Measurements from ENCODE around the gene PDZD2.
"Not testable (repeated sequence)": the region's sequence is repeated elsewhere in the genome, so short reads cannot be mapped to it uniquely, and the experiment has no call there.

The PDZD2 gene

GRCh38 chr5:31741496-31741895, 102.6 kb downstream of the PDZD2 start:
- no peak for DNase-seq

GRCh38 chr5:31743678-31744077, 104.7 kb downstream of the PDZD2 start:
- DNase-seq, result no peak

DNA sequence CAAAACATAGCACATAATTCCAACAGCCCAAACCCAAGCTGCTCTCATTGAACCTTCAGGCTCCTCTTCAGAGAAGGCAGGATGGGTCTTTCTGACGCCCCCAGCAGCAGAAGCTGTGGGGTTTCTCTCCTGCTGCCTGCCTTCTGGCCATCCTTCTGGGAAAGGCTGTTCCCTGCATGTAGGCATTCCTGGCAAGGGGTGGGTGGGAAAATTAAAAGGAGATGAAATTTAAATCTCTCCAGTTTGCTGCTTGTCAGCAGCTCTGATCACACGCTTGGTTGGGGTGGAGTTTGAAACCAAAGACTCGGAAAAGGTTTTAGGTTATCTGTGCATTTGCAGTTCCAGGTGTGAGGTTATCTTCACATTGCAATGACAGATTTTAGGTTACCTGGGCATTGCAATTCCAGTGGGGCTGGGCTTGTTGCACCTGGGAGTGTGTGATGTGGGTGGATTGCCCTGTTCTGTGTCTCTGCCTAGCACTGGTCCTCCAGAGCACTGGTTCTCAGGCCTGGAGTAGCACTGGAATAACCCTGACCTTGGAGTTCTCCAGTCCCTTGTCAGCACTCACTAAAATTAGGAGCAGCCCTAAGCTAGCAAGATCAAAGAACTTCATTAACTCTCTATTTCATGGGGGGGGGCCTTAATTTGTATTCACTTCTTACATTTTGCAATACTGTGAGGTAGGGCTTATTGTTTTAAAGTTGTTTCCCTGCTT, 109.7 kb downstream of the PDZD2 start:
- no peak for DNase-seq

DNA sequence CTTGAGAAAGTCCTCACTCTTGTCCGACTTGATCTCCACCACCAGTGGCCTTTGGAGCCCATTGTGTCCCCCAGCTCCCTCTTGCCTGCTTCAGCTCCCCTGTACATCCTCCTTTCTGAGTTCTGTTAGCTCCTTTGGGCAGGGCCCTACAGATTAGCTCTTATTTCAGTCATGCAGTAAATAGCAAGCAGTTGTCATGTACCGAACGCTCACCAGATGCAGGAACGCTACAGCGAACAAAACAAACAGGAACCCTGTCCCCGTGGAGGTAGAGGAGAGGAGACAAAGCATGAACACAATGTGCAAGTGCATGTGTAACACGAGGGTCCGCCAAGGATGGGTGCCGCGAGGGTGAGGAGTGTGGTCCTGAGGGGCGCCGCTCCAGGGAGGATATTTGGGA, 111.3 kb downstream of the PDZD2 start:
- DNase-seq, result no peak

DNA sequence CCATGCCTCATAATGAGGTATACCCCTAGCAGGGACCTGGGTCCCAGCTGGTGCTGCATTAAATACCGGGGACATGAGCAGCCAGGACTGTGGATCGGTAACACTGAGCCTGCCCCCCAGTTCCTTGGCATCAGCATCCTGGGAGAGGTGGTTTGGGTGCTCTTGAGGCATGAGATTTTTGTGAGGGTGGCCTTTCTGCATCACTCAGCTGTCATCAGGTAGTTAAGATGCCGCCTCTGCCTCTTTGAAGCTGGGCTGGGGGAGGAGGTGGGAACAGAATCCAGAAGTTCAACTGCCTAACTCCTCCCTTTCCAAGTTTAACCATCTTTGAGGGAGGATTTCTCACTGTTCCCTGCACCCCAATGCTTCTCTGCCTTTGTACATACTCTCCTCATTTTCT, 112.7 kb downstream of the PDZD2 start:
- no peak for DNase-seq

DNA sequence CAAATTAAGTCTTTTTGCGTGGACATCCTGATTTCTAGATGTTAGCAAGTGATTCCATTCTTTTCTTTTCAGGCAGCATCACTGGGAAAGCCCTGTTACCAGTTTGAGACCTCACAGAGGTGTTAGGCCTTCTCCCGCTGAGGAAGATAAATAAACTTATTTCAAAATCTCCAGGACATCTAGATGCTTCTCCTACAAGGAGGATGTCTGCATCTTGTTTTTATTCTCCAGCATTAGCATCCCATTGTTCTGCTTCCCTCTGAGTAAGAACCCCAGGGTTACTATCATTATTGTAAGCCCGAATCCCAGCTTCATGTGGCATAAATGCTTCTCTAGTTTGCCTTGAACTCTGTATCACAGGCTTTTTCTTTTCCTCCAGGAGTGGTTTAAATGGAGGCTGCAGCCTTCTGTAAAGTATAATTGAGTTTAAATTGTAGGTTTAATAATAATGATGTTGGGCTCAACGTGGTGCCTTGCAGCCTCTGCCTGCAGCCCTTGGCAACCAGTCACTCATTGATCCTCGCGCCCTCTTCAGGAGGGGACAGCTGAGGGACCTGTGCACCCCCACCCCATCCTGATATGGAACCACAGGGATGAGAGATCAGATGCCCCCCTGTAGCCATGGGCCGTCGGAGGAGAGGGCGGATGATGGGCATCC, 114.9 kb downstream of the PDZD2 start:
- no peak for DNase-seq

DNA sequence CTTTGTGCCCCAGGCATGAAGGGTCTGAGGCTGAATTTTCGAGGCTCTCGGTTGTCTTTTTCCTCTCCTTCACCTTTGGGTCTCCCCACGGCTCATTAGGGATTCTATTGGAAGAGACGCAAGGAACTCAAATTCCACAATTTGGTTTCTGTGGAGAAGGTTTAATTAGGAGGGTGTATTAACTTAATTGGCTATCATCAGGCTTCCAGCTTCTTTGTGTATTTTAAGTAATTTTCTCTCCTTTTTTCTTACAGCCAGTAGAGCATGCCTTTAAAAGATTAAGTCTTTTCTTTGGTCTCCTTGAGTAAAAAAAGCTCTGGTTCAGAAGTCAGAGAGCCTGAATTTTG, 115.4 kb downstream of the PDZD2 start:
- no peak for DNase-seq

DNA sequence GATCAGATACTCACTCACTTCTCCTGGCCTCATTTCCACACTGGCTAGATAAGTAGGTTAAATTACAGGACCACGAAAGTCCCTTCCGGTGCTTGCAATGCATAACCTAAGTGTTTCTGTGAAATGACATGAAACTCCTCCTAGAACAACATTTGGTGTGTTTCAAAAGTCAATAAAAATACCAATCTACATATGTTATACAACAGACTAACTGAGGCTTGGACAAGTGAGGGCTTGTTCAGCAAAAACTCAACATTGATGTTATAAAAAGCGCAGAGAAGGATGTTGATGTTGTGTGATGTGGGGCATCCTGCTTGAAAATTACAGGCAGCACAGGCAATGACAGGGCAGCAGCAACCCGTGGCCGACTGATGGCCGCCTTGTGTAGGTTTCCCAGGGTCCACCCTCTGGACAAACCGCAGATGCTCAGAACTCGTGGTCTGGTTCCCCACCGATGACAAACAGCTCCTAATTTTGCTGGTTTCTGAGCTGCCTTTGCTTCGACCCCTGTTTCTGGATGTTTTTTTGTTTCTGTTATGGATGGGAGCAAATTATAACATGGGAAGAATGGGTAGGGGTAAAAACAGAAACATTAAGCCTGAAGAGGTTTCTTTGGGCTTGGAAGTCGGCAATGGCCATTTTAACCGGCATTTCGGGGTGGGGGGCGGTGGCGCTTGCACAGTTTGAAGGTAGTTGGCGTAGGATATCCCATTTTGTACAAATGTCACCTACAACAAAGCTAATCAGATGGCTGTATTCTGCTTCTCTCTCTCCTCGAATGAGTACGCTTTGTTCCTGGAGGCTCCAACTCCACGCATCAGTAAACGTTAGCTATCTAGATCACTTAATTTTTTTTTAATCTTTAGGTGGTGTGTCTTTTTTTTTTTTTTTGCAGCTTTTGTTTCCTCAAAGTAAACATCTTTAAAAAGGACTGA, 116.1 kb downstream of the PDZD2 start:
- DNase-seq, result no peak

DNA sequence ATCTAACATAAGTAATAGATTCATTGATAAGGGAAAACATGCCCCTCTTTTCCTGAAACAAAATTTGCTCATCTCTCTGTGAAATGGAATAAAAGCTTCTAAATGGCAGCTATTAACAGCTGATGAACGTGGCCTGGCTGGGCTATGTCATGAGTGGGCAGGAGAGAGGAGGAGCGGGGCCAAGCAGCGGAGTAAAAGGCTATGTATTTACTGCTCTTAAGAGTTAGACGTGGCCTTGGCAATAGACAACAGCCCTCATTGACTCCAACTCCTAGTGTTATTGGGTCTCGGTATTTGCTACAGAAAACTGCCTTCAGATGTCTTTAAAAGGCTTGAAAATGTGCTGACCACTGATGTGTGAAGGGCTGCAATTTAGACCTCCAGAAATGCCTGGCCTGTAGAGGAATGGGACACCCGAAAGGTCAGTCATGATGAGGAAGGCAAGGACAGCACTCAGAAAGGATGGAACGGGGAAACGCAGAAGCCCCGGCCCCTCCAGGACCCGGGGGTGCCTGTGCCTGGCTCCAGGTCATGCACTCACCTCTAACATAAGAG, 116.8 kb downstream of the PDZD2 start:
- DNase-seq, result no peak

- no peak for DNase-seq
Measured at GRCh38 chr5:31757806-31758205, 118.9 kb downstream of the PDZD2 start.

GRCh38 chr5:31758803-31759425, 120.0 kb downstream of the PDZD2 start:
- DNase-seq, result no peak

DNA sequence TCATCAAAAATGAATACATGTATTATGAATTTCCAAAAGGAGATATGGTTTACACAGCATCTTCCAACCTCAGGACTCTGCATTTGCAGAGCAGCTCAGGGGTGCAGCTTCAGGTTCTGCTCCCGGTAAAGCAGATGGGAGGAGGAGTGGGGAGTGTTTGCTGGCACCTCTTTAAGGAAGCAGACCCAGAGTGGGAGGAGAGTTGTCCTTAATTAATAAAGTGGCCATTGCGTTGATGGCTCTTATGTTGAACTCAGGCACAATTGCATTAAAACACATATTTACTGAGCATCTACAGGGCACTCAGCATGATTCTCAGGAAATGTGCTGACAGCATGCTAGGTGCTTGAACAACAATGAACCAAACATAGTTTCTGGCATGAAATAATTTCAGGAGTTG, 121.0 kb downstream of the PDZD2 start:
- no peak for DNase-seq

GRCh38 chr5:31761877-31762276, 122.9 kb downstream of the PDZD2 start:
- no peak for DNase-seq

- DNase-seq, result no peak
Measured at GRCh38 chr5:31763424-31763823, 124.5 kb downstream of the PDZD2 start.

DNA sequence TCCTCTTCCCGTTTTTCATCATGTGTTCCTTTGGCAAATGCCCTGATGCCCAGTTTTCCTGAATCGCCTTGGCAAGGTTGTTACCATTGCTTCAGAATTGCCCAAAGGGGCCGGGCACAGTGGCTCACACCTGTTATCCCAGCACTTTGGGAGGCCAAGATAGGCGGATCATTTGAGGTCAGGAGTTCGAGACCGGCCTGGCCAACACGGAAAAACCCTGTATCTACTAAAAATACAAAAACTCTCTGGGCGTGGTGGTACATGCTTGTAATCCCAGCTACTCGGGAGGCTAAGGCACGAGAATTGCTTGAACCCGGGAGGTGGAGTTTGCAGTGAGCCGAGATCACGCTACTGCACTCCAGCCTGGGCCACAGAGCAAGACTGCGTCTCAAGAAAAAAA, 125.8 kb downstream of the PDZD2 start:
- not testable (repeated sequence) for DNase-seq

DNA sequence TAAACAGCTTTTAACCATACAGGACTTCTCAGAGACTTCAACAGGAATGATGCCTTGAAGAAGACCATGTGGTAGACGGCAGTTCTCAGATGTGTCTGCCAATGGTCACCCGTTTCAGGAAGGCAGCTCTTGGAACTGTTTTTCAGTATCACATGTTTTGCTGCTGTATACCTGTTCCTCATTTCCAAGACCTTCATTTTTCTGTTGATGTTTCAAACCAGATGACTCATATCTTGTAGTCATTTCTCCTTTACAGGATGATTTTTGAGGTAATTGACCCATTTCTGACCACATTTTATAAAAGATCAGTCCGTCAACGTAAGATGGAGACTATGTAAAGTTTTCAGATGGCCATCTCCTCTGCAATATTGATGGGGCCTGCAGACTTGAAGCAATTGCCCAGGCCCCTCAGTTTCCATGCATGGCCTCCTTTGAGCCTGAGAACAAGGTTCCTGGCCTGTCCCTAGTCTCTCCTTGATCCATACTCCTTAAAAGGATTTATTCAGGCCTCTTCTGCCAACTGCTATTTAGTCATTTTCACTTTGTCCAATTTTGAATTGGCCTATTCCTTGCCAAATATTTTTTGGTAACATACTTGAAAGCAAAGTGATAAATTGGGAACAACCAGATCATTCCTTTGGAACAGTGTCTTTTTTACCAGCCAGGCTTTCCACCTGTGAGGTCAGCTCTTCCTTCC, 128.6 kb downstream of the PDZD2 start:
- no peak for DNase-seq

DNA sequence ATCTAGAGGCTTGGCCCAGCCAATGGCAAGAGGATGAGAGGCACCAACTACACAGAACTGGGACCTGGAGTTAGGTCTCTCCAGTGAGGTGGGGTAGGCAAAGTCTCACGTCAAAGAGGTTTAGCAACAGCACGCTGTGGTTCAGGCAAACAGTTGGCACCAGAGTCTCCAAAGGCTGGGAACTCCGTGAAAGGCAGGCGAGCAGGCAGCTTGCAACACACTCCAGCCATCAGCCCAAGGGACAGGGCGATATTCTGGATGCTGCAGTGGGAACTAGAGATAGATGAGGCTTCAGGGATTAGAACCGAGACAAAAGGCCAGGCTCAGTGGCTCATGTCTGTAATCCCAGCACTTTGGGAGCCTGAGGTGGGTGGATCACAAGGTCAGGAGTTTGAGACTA, 129.1 kb downstream of the PDZD2 start:
- DNase-seq, result no peak

- DNase-seq, result no peak
Measured at GRCh38 chr5:31768784-31769183, 129.9 kb downstream of the PDZD2 start.

DNA sequence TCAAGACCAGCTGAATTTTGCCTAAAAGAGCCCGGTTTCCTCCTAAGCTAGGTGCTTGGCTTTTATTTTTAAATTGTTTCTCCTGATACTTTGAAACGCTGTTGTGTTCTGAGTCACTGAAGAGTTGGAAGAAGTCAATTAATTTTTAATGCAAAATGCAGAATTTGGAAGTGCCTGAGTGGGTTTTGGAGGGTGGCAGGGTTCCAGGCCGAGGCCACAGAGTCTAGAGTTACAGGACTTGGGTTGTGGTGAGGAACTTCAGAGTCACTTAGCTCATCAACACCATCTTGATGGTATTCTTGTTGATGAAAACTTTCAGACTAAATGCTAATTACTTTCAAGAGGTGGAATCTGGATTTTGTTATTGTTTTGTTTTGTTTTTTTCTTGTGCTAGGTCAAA, 130.6 kb downstream of the PDZD2 start:
- DNase-seq, result no peak

DNA sequence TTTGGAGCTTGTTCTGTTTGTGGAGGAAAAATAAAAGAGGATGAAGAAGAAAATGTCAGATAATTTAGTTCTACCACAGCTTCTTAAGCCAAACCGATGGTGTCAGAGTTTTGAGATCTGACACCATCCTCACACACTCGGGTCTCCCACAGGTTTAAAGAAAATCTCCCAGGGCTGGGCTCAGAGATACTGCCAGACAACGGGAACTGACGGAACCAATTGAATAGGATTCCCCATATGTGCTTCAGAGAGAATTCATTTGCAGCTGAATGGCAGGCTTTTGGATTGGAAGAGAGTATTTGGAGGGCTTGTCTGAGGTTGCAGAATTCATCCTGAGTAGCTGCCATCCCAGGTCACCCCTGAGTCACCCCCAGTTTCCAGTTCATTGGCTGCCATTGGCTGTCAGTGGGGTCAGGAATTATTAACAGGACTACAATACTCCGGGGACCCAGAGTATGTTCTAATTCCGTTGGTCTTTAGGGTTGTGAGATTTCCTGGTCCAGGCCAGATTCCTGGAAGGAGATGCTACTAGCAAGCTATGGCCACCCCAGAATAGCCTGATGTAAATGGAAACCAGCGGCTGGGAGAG, 131.3 kb downstream of the PDZD2 start:
- no peak for DNase-seq

- no peak for DNase-seq
Measured at GRCh38 chr5:31770998-31771397, 132.1 kb downstream of the PDZD2 start.

GRCh38 chr5:31771500-31771899, 132.6 kb downstream of the PDZD2 start:
- no peak for DNase-seq

All from NCI-H1105 treated with DMSO at 0.1 percent for 48 hours (cell line).